ENCODE measurements around the gene CYB561.

The CYB561 gene

GRCh38 chr17:63431939-63432804 lies 13.9 kb downstream of the CYB561 start:
- no peak for DNase-seq

GRCh38 chr17:63431618-63431938 lies 14.5 kb downstream of the CYB561 start:
- no peak for DNase-seq

DNA sequence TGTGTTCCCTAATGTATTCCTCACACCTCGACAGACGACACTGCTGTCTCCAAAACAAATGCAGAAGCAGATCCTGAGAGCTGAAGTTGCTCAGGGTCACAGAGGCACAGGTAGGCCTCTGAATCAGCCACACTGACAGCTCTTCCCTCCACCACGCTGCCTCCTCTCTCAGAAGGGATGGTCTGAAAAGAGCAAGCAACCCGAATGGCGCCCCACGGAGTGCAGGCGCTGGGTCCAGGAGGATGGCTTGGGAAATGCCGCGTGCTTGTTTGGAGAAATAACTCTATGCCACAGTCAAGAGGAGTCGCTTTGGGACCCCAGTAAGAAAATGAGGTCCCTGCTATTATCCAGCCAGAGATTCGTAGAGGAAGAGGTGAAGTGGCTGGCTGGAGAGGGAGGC lies 15.9 kb downstream of the CYB561 start:
- DNase-seq = no peak

DNA sequence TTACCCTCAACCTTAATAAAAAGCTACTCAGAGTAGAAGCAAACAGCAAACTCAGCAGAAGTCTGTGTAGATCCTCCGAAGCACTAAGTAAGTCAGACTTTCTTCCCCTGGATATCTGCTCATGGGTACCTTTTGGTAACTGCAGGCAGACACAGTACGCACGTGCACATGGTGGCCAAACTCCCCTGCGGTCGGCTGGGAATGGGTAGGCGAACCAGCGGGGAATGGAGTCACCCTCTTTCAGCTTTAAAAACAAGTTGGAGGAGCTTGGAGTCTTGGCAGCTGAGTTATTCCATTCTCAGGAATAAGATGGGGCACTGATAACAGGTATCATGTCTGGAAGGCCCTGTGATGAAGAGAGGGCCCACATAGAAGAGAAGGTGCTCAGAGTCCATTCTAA lies 16.3 kb downstream of the CYB561 start:
- DNase-seq = no peak

GRCh38 chr17:63426917-63427308 lies 19.2 kb downstream of the CYB561 start:
- no peak for DNase-seq

DNA sequence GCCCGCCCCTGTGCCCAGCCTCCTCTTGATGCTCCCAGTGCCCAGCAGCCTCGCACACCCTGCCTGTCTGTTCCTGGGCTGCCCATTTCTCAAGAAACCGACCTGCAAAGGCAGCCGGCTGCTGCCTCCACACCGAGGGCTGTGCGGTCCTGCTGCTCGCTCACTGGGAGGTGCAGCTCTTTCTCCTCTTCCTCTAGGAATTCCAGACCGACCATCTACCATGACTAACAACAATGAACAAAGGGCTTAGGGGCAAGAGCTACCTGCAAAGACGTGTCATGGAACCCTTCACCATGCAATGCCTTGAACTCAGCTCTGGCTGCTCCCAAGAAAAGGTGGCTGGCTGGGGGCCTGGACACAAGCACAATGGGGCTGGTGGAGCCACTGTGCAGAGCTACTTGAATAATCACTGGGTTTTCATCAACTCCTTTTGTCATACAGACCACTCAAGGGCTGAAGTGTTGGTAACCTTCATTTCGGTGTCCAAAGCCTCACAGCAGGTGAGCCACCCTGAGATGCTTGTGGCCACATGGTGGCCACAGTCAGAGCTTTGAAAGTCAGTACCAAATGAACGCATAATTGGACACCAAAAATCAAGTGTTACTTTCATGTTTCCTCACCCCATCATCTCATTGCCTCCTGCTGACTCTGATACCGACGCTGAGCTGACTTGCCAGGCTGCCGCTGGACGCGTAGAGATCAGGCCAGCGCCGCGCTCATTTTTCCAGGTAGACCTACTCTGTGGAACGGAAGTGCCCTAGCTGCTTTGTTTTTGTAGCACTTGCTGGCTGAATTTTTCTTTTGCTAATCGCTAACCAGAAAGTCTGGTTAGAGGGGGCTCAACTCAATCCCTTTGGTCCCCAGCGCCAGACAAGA lies 19.8 kb downstream of the CYB561 start:
- no peak for DNase-seq

DNA sequence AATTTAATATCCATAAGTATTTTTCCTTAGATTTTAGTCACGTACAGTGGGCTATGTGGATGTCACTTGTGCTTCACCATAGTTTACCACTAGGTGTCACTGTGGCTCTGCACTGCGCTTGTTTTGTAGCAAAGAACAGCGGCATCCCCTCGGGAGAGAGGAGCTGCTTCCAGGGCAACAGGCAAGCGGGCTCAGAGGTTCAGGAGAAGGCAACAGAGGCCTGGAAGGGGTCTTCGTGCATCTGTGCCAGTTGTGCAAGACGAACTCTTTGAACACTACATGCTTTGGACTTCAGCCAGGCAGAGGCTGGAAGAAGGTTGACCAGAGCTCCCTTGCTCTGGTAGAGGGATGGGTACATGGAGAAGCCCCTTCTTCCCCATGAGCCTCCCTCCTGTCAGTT lies 20.6 kb downstream of the CYB561 start:
- DNase-seq = peak; percentile 67

DNA sequence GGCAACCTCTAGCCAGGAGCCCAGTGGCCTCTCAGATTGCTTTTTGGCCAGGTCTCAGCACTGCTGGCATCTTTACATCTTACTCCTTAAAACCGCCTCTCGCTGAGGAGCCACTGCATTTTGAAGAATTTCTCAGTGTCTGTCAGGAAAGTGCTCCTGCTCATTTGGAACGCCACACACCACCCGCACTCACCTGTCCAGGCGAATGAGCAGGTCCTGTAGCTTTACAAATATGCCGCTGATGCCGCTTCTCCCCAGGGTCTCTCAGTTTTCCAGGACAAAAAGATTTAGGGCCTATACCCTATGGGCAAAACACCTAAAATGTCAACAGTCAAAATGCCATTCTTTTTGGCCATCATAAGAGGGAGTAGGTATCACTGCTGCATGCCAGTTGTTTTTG lies 22.1 kb downstream of the CYB561 start:
- no peak for DNase-seq

DNA sequence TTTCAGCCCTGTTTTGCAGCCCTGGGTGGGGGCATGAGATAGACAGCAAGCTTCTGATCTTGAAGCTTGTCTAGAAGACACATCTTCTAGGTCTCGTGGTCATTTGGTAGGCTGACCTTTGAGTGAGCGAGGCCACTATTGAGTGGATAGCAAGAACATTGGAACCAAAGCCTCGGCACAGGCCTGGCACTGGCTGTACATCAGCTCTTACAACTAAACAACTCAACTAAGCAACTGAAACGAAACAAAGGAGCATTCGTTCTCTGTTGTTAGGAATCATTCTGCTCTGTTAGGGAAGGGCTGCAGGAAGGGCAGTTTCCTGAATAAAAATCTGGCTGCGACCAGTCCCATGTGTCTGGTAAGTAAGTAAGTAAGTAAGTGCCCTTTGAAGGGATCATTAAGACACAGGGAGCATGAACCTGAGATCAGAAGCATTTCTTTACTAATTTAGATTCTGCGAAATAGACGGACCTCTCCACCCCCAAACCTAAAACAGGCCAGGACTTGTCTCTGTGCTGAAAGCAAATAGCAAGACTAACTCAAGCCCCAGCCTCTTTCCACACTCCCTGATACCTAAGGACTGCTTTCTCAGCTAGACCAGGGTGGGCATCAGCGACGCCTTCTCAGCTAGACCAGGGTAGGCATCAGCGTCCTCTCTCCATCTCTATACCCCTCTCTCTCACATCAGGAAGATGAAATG lies 22.7 kb downstream of the CYB561 start:
- DNase-seq = no peak

DNA sequence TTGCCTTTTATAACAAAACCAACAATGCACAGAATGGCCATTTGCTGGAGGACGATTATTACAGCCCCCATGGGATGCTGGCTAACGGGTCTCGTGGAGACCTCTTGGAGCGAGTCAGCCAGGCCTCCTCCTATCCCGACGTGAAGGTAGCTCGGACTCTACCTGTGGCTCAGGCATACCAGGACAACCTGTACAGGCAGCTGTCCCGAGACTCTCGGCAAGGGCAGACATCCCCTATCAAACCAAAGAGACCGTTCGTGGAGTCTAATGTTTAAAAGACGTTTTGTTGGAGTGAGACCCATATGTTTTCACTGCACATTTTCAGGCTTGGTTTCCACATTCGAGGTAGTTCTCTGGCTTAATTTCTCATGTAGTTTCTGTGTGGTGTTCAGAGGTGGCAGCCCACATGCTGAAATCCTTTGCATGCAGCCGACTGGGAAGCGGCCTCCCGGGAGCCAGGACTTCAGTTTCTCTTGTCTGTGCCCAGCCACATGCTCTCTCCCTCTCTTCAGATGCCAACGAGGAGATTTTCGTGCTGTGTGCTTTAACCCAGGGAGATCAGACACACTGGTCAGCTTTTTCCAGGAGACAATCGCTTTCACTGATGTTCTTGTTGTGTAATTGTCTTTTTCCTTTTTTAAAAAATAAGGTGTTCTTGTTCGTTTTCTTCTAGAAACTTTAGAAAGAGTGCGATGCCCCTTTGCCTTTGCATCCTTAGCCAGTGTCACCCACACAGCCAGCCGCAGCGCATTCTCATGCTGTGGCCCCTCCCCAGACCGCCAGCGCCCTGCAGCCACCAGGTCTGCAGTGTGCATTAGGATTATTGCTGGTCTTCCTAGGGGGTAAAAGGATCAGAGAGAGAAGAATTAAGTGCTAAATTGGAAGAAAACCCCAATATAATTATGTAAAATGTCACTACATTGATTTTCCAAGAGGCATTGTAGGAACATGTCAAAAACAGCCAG lies 24.1 kb downstream of the CYB561 start:
- no peak for DNase-seq

DNA sequence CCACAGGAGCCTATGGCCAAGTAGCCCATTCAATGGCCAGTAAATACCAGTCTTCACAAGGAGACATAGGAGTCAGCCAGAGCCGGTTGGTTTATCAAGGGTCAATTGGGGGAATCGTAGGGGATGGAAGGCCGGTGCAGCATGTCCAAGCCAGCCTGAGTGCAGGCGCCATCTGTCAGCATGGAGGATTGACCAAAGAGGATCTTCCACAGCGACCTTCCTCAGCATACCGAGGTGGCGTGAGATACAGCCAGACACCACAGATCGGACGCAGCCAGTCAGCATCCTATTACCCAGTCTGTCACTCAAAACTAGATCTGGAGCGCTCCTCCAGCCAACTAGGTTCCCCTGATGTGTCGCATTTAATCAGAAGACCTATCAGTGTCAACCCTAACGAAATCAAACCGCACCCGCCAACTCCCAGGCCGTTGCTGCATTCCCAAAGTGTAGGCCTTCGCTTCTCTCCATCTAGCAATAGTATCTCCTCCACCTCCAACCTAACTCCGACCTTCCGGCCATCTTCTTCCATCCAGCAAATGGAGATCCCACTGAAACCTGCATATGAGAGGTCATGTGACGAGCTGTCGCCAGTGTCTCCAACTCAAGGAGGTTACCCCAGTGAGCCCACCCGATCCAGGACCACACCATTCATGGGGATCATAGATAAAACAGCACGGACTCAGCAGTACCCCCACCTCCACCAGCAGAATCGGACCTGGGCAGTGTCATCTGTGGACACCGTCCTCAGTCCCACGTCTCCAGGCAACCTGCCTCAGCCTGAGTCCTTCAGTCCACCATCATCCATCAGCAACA lies 25.0 kb downstream of the CYB561 start:
- DNase-seq = no peak

GRCh38 chr17:63419949-63420867 lies 25.9 kb downstream of the CYB561 start:
- DNase-seq = no peak

DNA sequence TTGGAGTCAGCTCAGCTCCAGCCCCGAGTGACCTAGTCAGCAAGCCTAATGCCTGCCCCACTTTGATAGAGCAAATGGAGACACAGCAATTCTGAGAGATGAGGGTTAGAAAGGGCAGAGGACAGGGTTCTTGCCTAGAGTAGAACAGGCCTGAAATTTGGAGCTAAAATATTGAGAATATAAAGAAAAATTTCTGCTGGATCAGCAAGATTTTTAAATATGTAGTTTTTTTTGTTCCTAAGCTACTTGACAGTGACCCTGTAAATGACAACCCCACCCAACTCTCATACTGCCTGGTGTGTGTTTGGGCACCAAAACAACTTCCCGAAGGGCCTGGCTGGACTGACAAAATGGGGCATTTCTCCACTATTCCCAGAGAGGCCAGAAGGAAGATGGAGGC lies 26.7 kb downstream of the CYB561 start:
- DNase-seq = no peak

DNA sequence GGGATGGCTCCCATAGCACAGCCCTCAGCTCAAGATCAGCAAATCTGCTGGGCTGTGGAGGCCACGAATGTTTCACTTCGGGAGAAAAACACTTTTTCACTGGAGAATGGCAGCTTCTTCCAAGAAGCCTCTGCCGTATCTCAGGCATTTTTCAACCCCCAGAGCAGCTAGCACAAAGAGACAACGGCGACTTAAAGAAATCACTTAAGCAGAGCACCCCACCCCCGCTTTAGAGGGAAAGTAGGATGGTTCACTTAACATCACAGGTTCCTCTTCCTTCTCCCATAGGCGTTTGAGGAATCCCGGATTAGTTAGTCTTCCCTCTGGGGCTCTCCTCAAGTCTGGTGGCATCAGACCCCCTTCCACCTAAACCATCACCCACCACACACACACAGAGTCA lies 27.6 kb downstream of the CYB561 start:
- DNase-seq = no peak

DNA sequence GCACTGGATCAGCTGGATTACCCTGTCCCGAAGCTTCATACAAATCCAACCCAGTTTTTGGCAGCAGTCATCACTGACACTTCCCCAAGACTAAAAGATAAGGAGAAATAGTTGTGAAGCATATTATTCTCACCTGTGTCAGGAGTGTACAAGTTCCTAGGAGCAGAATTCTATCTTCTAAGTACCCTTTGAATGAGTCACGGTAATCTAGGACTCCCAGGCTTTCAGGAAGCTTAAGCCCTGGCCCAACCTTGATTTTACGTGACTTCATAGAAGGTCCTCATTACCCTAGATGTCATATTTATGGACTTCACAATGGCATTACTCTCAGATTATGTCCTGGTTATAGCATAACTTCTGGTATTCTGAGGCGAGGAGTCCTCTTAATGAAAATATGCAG lies 31.9 kb downstream of the CYB561 start:
- DNase-seq = no peak

- DNase-seq = no peak
These were observed 33.0 kb downstream of the CYB561 start for GRCh38 chr17:63413128-63413527.

- no peak for DNase-seq
These were observed 33.9 kb downstream of the CYB561 start for GRCh38 chr17:63412234-63412633.

DNA sequence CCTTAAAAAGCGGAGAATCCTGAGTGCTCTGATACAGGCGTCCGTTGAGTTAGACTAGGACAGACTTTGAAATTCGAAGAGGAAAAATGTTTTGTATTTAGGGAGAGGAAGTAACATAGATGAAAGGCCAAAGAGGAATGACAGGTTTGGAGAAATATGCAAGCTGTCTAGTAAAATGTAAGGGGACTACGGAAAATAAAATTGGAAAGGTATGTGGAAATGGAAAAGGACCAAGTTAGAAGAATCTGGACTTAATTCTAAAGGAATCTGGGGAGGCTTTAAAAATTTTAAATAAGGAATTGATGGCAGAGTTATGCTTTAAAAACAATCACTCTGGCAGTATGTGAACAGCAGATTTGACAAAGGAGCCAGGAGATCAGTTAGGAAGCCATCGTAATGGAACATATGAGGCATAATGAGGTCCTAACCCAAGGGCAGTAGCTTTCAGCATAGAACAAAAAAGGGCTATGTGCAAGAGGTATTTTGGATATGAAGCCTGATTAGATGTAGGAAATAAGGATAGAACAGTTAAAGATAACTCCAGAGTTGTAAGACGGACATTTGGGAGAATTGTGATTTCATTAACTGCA lies 38.3 kb downstream of the CYB561 start:
- no peak for DNase-seq

DNA sequence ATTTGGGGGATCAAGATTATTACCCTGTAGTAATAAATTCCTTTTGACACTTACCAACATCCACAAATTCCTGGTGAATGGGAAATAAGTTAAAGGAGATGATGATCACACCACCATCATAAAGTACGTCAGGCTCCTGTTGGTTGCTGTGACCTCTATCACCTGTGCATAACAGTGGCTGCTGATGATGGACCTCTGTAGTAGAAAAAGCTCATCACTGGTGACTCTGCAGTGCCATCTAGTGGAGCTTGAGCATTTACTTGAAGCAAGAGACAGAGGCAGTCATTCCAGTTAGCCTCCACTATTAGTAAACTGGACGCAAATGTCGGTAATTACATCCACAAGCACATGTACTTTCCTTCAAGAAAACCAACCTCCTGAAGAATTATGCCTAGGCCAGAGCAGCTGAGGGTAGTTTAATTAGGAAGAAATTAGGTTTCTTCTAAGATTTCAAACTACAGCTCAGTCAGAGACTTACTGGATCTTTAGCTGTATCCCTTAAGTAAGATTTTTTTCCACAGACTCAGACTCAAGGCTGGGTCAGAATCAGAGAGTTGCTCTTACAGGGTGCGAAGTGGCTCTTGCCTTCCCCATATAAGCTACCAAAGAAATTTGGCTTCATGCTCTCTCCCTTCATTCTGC lies 39.3 kb downstream of the CYB561 start:
- peak; percentile 67 for DNase-seq

Data from activated gamma-delta T cell treated with Interleukin-2 at 50 U/mL for 16 hours (primary cell).